ENCODE measurements around the gene PAN3. TPM values are rescaled to one million over a fixed set of nuclear protein-coding genes. Genes with fewer than 3 reads are reported as not detected.
A peak's percentile ranks its signal among the peaks of the same experiment; 100 is the strongest.

Gene PAN3
- total RNA-seq, 1 donor from 2014 or later: 11.8 TPM

DNA sequence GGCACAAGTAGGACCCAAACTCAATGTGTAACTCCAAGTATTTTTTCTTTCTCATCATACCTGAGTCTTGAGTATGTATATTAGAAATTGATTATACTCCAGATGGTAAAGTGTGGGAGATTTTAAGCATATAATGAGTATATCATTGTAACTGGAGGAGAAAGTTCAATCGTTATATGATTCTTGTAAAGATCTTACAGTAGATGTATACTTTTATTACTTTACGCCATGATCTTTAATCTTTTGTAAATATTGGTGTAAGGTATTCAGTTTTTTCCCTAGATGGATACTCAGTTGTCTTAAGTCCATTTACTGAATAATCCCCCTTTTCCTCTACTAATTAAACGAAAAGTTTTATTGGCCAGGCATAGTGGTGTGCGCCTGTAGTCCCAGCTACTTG is 25.2 kb downstream of the PAN3 start:
- H3K36me3 ChIP-seq (ENCODE audit: control insufficient read depth, insufficient read depth, low read length): no peaks in the 10 kb centered on the region
- H3K27me3 ChIP-seq (ENCODE audit: control insufficient read depth, insufficient read depth, low read length): no peaks in the 10 kb centered on the region
- FAIRE-seq (no peak), DNase-seq (ENCODE audit: low read depth) (no peak)
- TF ChIP-seq, protein P1, sequence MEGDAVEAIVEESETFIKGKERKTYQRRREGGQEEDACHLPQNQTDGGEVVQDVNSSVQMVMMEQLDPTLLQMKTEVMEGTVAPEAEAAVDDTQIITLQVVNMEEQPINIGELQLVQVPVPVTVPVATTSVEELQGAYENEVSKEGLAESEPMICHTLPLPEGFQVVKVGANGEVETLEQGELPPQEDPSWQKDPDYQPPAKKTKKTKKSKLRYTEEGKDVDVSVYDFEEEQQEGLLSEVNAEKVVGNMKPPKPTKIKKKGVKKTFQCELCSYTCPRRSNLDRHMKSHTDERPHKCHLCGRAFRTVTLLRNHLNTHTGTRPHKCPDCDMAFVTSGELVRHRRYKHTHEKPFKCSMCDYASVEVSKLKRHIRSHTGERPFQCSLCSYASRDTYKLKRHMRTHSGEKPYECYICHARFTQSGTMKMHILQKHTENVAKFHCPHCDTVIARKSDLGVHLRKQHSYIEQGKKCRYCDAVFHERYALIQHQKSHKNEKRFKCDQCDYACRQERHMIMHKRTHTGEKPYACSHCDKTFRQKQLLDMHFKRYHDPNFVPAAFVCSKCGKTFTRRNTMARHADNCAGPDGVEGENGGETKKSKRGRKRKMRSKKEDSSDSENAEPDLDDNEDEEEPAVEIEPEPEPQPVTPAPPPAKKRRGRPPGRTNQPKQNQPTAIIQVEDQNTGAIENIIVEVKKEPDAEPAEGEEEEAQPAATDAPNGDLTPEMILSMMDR (IDR thresholded peaks at IDR 0.05; ENCODE audit: insufficient read depth, low read length, severe bottlenecking): no peak
- no peak overlapping the region for H3K4me3 ChIP-seq (ENCODE audit: low read depth, low read length)

DNA sequence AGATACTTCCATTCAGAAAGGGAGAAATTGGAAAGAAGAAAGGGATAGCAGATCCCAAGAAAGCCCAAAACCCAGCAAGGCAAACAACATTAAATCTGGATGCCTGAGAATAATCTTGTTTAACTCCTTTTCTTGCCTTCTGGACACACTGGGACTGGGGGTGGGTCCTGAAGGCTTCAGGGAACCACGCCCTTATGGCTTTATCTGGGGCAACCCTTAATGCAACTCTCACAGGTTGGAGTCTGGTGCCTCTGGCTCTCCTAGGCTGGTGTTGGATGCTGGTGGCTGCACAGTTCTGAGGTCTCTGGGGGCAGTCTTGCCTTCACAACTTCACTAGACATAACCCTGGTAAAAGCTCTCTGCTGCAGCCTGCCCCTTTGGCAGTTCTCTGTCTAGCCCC is 27.9 kb downstream of the PAN3 start:
- Histone ChIP-seq H3K4me3 (ENCODE audit: low read depth, low read length) (no peak overlapping the region), H3K27me3 (ENCODE audit: control insufficient read depth, insufficient read depth, low read length) (no peaks in the 10 kb centered on the region), H3K36me3 (ENCODE audit: control insufficient read depth, insufficient read depth, low read length) (no peaks in the 10 kb centered on the region)
- FAIRE-seq: no peak
- TF ChIP-seq, protein P1 (IDR thresholded peaks at IDR 0.05; ENCODE audit: insufficient read depth, low read length, severe bottlenecking): no peak
- DNase-seq (ENCODE audit: low read depth): no peak

DNA sequence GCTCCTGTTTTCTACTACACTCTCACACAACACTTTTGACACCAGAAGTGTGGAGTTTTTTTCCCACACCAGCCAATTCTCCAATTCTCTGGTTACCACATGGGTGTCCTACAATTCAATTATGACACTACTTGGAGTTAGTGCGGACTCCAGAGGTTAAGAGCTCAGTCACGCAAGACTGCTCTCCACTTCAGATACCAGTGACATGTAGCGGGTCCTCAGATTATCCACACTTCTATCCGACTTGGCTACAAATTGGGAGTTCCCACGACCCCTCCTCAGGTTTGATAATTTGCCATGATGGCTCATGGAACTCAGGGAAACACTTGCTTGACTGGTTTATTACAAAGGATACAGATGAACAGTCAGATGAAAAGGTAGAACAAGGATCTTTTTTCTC is 32.9 kb downstream of the PAN3 start:
- H3K4me3 ChIP-seq (ENCODE audit: low read depth, low read length): no peak overlapping the region
- FAIRE-seq: no peak
- H3K27me3 ChIP-seq (ENCODE audit: control insufficient read depth, insufficient read depth, low read length): no peaks in the 10 kb centered on the region
- TF ChIP-seq, protein P1 (IDR thresholded peaks at IDR 0.05; ENCODE audit: insufficient read depth, low read length, severe bottlenecking): no peak
- no peak for DNase-seq (ENCODE audit: low read depth)
- no peaks in the 10 kb centered on the region for H3K36me3 ChIP-seq (ENCODE audit: control insufficient read depth, insufficient read depth, low read length)

DNA sequence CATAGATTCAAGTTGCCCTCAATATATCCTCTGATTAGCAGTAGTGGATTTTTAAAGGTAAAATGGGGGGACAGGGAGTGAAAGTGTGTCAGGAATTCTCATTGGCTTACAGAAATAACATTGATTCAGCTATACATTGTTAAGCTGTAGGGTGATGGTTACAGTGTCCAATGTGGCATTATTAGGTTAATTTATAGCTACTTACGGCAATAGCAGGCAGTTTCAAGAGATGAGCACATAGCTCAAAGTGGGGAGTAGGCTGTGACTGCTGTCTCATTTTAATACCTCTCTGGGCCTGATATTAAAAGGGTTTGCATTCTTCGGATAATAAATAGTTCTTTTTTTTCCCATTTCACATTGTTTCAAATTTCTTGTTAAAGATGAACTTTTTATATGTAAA is 34.6 kb downstream of the PAN3 start:
- no peaks in the 10 kb centered on the region for H3K36me3 ChIP-seq (ENCODE audit: control insufficient read depth, insufficient read depth, low read length)
- no peak overlapping the region for H3K4me3 ChIP-seq (ENCODE audit: low read depth, low read length)
- DNase-seq (ENCODE audit: low read depth) (no peak), FAIRE-seq (no peak)
- TF ChIP-seq, protein P1 (IDR thresholded peaks at IDR 0.05; ENCODE audit: insufficient read depth, low read length, severe bottlenecking): no peak
- H3K27me3 ChIP-seq (ENCODE audit: control insufficient read depth, insufficient read depth, low read length): no peaks in the 10 kb centered on the region

DNA sequence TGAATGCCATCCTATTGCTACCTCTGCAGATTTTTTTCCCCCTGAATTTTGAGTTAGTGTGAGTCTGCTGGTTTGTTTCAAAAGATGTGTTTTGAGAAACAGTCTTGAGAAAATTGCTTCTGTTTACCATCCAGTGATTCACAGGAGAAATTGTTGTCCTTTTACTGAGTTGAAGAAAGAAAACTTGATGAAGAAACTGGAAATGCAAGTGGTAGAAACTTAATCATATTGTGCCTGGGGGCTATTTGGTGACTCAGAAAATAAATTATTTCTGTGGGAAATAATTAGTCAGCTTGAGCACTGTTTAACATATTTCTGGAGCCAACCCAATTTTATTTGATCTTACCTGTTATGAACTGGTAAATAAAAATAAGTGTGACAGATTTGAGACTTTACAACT is 35.4 kb downstream of the PAN3 start:
- FAIRE-seq: no peak
- peak; percentile 95 for DNase-seq (ENCODE audit: low read depth)
- H3K4me3 ChIP-seq (ENCODE audit: low read depth, low read length): no peak overlapping the region

DNA sequence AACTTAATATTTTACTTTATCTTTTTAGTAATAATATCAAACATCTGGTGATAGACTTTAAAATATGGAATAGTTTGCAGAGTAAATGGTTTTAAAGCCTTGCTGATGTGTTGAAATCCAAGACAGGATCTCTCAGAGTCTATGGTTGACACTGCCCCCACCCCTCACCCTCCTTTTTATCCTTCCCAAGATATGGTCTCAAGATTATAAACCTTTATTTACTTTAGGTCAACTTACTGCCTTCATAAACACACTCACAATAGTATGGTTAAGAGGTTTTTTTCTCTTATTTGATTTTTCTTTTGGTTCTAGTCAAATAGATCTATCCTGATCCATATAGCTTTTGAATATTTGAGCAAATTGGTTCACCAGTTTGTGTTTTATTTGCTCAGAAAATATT is 39.0 kb downstream of the PAN3 start:
- DNase-seq (ENCODE audit: low read depth) (no peak), FAIRE-seq (no peak)
- no peak overlapping the region for H3K4me3 ChIP-seq (ENCODE audit: low read depth, low read length)
- TF ChIP-seq, protein P1 (IDR thresholded peaks at IDR 0.05; ENCODE audit: insufficient read depth, low read length, severe bottlenecking): no peak
- H3K27me3 ChIP-seq (ENCODE audit: control insufficient read depth, insufficient read depth, low read length): no peaks in the 10 kb centered on the region
- H3K36me3 ChIP-seq (ENCODE audit: control insufficient read depth, insufficient read depth, low read length): no peaks in the 10 kb centered on the region

More for the DNA sequence above, 35.4 kb downstream of the PAN3 start:
- no peaks in the 10 kb centered on the region for H3K27me3 ChIP-seq (ENCODE audit: control insufficient read depth, insufficient read depth, low read length)
- TF ChIP-seq, protein P1 (IDR thresholded peaks at IDR 0.05; ENCODE audit: insufficient read depth, low read length, severe bottlenecking): no peak
- no peaks in the 10 kb centered on the region for H3K36me3 ChIP-seq (ENCODE audit: control insufficient read depth, insufficient read depth, low read length)
